Erythroblast (primary cell): Measurements from ENCODE around the gene RGS17.

Source experiments
- DNase-seq, 2 experiments: peaks; one replicate each; lab custom pipeline; 2025; lab: John Stamatoyannopoulos, UW
- GATA1 ChIP-seq: IDR thresholded peaks from 2 replicates; pipeline ENCODE4 v1.6.1; 2011; ENCODE audit warnings: low read depth, mild to moderate bottlenecking, control low read depth, low read length, moderate library complexity
- POLR2A ChIP-seq: IDR thresholded peaks from 2 replicates; pipeline ENCODE4 v1.6.1; 2011; ENCODE audit warnings: mild to moderate bottlenecking, low read length

Gene RGS17

DNA sequence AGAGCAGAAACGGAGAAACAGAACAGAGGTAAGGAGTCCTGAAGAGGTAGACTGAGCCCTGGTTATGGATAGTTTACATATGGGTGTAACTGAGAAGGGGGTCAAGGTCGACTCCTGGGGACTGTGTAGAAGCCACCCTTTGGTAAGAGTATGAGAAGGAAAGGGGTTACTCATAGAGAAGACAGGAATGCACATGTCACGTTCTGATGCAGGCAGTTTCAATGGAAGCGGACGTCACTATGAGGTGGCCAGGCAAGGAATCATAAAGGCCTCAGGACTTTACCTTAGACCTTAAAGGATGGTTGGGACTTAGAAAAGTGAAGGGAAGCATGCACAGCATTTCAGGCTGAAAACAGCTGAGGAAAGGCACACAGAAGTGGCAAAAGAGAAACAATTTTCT lies 25.1 kb downstream of the RGS17 start:
- TF ChIP-seq POLR2A (no peak), GATA1 (no peak)
- DNase-seq: no peak

DNA sequence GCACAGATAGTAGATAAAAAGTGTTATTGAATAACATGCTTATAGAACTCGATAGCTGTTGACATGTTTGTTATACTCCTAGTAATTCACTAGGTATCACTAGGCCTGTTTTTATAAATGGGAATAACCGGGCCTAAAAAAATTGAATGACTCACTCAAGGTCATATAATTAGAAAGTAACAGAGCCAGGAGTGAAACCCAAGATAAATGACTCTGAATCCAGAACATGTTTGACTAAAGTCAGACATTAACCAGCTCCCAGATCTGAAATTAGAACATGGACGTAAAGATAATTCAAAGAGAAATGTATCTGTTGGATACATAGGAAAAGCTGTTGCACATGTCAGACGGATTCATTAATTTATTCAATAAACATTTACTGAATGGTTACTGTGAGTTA lies 26.9 kb downstream of the RGS17 start:
- DNase-seq: peak in 1 of 2 experiments; percentile 15
- no peak for TF ChIP-seq GATA1
- TF ChIP-seq POLR2A: no peak

DNA sequence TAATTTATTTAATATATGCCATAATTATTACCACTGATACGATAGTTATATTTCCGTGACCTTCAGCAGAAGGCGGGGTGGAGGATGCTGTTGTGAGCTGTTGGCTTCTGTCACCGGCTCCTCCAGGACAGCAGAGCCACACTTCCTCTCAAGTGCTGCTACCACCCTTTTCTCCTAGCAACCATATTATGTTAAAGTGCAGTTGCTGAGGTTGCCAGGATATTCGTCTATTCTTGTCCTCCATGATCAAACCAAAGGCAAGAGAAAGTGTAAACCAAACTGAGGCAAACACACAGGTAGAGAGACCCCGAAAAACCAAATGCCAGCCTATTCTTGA lies 27.8 kb downstream of the RGS17 start:
- DNase-seq: peak; percentile 8 to 24
- no peak for TF ChIP-seq GATA1
- TF ChIP-seq POLR2A: no peak

DNA sequence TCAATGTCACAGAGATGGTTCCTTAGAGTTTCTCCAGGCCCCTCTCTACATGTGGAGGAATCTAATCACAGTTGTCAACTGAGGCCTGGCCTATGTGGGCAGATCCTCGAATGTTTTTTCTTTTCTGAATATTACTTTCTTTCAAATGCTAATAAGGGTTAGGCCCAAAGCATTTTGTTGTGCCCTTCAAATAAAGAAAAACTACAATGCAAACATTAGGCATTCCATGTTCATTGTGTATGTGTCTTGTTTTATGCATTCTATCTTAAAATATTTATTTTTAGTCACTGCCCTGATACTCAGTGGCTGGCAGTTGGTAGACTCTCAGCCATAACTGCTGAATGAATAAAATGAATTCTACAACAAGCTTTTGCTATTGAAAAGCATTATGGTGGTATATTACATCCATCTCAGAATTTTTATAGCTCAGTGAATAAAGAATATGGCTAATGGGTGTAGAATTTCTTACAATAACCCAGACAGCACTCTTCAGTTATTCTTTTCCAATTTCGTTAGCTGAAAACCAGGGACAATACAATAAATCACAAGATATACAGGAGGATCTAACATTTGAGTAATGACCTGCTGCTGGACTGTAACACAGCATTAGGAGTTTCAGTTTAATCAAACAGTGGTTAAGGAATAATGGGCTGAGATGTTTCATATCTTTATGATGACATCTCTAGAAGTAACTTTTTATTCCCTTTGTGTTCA lies 28.3 kb downstream of the RGS17 start:
- TF ChIP-seq POLR2A (no peak), GATA1 (no peak)
- no peak for DNase-seq

DNA sequence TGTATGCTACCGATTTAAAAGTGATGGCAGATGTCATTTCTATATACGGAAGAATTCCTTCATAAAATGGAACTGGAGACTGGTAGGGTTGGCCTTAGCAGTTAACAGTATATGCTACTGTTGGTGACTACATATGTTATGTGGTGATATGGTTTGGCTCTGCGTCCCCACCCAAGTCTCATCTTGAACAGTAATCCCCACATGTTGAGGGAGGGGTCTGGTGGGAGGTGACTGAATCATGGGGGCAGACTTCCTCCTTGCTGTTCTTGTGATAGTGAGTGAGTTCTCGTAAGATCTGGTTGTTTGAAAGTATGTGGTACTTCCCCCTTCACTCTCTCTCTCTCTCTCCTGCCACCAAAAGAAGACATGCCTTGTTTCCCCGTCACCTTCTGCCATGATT lies 29.6 kb downstream of the RGS17 start:
- peak; percentile 86 to 94 for DNase-seq
- TF ChIP-seq POLR2A (no peak), GATA1 (no peak)

DNA sequence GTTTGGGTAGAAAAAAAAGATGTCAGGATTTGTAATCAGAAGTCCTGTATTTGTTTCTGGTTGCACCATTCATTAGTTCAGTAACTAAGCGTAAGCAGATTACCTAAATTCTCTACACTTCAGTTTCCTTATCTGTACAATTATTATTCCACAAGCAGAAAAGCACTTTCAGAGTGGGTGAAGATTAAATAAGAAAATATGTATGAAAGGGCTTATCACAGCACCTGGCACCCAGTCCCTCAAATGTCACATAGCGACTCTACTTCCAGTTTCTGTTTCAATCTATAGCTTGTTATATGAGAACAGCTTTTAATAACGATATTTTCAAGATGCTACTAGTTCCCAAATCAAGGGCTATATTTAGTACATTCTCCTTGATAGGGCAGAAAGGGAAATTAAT lies 31.4 kb downstream of the RGS17 start:
- TF ChIP-seq GATA1 (no peak), POLR2A (no peak)
- peak; percentile 20 to 41 for DNase-seq

DNA sequence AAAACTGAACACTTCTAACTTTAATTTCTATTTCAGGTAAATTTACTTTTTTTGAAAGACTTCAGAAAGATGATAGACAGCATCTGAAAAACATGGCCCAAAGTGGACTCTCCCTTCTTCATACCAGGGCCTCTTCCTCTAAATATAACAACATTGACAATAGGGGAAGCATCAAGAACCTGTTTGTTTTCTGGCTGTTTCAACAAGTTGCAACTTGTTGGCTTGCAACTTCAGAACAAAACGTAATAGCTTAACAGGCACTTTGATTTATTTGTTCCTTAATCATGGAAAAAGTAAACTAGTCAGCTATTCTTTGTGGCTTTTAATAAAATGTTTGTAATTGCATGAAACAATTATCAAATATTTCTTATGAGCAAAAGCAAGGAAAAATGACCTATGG lies 34.3 kb downstream of the RGS17 start:
- DNase-seq: no peak
- no peak for TF ChIP-seq GATA1
- no peak for TF ChIP-seq POLR2A

DNA sequence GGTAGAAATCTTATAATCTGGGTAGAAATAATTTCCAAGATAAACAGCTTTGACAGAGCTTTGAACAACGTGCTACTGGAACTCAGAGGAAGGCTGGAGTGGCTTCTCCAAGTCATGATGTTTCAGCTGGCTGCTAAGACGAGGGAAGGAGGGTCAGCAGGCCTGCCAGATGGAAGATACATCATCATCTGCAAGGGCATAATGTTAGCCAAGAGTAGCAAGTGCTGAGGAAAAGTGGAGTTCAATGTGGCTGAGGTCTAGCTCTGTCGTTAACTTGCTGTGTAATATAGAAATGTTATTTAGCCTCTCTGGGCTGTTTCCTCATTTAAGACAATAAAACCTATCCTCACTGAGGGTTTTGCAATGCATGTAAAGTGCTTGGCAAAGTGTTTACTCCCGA lies 35.1 kb downstream of the RGS17 start:
- TF ChIP-seq GATA1 (no peak), POLR2A (no peak)
- peak; percentile 43 to 48 for DNase-seq

DNA sequence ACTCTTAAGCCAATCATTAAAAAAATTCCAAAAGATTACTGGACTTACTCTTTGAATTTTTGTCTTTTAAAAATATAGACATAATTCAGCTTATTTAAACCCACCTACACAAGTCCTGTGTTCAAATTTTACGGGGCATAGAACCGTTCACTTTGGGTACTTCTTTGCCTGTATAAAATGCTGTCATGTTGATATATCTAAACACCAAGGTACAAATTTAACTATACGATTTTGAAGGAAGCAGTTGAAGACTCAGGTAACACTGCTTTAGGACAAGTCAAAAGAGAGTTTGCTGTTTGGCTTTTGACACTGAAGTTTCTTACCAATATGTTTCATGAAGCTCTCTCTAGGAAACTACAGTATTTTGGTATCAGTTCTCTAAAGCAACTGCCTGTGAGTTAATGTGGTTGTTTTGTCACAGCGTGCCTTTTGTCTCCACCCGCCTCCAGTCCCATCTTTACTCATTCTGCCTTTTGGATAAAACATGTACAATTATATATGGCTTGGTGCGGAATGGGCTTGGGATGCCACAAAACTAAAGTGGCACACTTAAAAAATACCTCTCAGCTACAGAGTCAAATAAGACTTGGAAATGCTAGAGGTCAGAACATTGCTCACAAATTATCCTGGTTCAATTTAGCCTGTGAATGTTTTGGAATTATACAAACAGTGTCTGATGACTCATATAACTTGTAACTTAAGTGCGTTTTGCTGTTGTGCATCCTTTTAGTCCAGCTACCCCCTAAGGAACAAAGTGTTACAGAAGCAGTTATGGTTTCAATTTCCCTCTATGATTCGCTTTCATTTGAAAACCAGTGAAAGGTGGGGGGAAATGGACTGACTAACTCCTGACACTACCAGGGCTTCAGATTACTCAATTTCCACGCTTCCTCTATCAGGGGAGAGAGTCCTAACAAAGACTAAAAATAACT lies 38.7 kb downstream of the RGS17 start:
- TF ChIP-seq POLR2A (no peak), GATA1 (no peak)
- no peak for DNase-seq

DNA sequence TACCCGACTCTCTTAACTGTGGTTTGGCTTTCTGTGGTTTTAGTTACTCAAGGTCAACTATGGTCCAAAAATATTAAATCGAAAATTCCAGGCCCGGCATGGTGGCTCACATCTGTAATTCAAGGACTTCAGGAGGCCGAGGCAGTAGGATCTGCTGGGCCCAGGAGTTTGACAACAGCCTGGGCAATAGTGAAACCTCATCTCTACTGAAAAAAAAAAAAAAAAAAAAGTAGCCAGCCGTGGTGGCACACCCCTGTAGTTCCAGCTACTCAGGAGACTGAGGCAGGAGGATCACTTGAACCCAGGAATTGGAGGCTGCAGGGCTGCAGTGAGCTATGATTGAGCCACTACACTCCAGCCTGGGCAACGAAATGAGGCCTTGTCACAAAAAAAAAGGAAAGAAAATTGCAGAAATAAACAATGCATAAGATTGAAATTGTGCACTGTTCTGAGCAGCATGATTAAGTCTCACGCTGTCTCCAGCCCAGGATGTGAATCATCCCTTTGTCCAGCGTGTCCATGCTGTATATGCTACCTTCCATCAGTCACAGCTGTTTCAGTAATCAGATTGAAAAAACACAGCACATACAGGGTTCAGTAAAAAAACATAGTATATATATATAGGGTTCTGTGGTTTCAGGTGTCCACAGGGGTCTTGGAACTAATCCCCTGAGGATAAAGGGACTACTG lies 40.7 kb downstream of the RGS17 start:
- no peak for DNase-seq
- TF ChIP-seq GATA1 (no peak), POLR2A (no peak)

DNA sequence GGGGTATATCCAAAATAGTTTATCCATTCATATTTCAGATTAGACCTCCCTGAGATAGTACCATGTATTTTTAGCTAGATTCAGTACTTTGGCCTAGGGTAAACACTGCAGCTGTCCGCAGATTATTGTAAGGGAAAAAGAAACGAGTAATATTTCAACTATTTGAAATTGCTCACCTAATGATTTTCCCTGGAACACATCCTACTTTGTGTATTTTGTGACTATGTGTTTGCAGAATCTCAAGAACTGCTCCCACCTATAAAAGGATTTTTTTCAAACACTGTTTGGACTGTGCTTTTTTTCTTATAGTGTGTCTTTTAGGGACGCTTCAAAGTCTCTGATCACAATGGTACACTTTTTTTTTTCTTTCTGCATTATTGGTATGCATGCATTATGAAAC lies 42.3 kb downstream of the RGS17 start:
- no peak for DNase-seq
- no peak for TF ChIP-seq GATA1
- no peak for TF ChIP-seq POLR2A

DNA sequence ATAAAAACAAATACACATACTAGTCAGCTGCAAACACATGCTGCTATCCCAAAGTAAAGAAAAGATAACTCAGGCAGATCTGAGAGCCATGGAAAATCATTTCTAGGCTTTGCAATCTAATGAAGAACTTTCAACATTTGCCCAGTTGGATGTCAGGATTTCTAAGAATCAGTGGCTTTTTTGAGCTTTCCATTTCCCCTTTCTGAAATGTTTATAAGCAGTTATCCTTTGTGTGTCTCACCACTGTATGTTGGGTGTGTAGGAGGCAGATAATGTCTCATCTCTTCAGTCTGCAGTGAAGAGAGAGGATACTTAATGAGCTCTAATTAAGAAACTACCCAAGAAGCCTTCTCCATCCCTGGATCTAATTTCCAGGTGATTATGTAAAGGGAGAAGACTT lies 43.6 kb downstream of the RGS17 start:
- no peak for DNase-seq
- TF ChIP-seq POLR2A (no peak), GATA1 (no peak)

DNA sequence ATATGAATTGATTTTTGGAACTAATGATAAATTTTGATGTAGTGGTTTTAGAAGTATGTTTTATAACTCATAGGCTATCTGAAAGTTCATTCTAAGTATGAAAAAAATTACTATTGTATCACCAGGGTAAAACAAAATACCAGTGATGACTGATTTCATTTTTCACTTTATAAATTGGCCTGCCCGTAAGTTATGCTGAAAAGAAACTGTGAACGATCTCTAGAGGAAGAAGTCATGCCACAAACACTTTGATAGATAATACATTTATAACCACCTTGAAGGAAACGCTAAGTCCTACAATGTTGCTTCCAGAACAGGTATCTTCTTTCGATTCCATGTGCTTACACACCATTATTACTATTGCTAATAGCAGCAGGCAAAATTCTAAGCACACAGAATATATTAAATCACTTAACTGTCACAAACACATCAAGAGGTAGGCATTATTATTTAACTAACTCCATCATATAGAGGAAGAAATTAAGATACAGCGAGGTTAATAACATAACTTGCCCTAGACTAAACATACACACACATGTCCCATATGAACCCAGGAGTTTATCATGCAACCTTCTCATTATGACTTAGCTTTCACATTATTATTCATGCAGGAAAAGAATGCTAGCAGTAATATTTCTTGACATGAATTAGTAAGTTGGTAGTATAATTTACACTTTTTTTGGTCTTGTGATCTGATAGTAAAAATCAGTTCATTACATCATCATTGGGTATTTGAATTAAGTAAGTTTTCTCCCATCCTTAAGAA lies 44.7 kb downstream of the RGS17 start:
- no peak for DNase-seq
- TF ChIP-seq GATA1: no peak
- TF ChIP-seq POLR2A: no peak
